Osteocyte (in vitro differentiated cells): ENCODE results near the gene SASS6. TPM values are rescaled to one million over a fixed set of nuclear protein-coding genes. Genes with fewer than 3 reads are reported as not detected.

Source experiments
- DNase-seq: peaks from one replicate; pipeline ENCODE4 v3.0.0; 2021; ENCODE audit warnings: mixed read lengths; ENCODE audit not compliant: unreplicated experiment; ENCODE audit errors: extremely low spot score
- H3K27ac Mint-ChIP-seq: one replicate; pipeline ENCODE4 v1.8.0; 2021; ENCODE audit warnings: mild to moderate bottlenecking, mixed read lengths; ENCODE audit not compliant: unreplicated experiment
- H3K27me3 Mint-ChIP-seq: one replicate; pipeline ENCODE4 v1.8.0; 2021; ENCODE audit warnings: mixed read lengths; ENCODE audit not compliant: unreplicated experiment
- H3K36me3 Mint-ChIP-seq: one replicate; pipeline ENCODE4 v1.8.0; 2021; ENCODE audit warnings: mixed read lengths; ENCODE audit not compliant: unreplicated experiment
- H3K4me1 Mint-ChIP-seq: one replicate; pipeline ENCODE4 v1.8.0; 2021; ENCODE audit warnings: mixed read lengths; ENCODE audit not compliant: unreplicated experiment
- H3K4me3 Mint-ChIP-seq: one replicate; pipeline ENCODE4 v1.8.0; 2021; ENCODE audit warnings: mild to moderate bottlenecking, moderate library complexity, mixed read lengths; ENCODE audit not compliant: unreplicated experiment
- H3K9me3 Mint-ChIP-seq: one replicate; pipeline ENCODE4 v1.8.0; 2021; ENCODE audit warnings: mixed read lengths; ENCODE audit not compliant: unreplicated experiment
- total RNA-seq: library from RNA; stranded (reverse); gene quantifications from 2 replicates; pipeline ENCODE4 v1.2.1, GENCODE V29; 2021
- TF ChIP-seq, protein P1 (sequence below): fragments of 200-600 bp; sonication (generic); IDR thresholded peaks from 2 replicates; pipeline ENCODE4 v1.5.0; 2021; ENCODE audit warnings: antibody characterized with exemption, mild to moderate bottlenecking, moderate library complexity

SASS6 gene
- total RNA-seq, 1 donor from 2014 or later, result 3.2 TPM

DNA sequence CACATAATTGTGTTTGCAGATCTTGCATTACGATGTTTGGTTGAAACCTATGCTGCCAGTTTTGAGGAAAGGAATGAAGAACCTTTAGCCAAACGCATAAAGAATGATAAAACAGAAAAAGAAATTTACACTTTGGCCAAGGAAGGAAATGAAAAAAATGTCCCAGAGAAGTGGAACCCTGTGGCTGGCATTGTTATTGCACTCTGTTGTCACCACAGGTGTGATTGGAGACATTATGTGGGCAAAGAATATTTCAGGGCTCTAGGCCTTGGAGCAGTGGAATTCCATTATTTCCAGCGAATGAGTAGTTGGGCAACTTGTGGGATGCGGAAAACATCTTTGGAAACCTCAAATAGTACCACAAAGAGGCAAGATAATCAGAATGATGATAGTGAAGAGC lies 15.1 kb upstream of the SASS6 start:
- no peak overlapping the region for H3K4me3 Mint-ChIP-seq
- H3K27ac Mint-ChIP-seq, result no peak overlapping the region
- peaks cover 35% of the 10 kb centered on the region for H3K36me3 Mint-ChIP-seq
- TF ChIP-seq, protein P1, sequence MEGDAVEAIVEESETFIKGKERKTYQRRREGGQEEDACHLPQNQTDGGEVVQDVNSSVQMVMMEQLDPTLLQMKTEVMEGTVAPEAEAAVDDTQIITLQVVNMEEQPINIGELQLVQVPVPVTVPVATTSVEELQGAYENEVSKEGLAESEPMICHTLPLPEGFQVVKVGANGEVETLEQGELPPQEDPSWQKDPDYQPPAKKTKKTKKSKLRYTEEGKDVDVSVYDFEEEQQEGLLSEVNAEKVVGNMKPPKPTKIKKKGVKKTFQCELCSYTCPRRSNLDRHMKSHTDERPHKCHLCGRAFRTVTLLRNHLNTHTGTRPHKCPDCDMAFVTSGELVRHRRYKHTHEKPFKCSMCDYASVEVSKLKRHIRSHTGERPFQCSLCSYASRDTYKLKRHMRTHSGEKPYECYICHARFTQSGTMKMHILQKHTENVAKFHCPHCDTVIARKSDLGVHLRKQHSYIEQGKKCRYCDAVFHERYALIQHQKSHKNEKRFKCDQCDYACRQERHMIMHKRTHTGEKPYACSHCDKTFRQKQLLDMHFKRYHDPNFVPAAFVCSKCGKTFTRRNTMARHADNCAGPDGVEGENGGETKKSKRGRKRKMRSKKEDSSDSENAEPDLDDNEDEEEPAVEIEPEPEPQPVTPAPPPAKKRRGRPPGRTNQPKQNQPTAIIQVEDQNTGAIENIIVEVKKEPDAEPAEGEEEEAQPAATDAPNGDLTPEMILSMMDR, result no peak
- H3K4me1 Mint-ChIP-seq, result no peaks in the 10 kb centered on the region
- no peaks in the 10 kb centered on the region for H3K27me3 Mint-ChIP-seq
- H3K9me3 Mint-ChIP-seq, result no peaks in the 10 kb centered on the region
- no peak for DNase-seq

DNA sequence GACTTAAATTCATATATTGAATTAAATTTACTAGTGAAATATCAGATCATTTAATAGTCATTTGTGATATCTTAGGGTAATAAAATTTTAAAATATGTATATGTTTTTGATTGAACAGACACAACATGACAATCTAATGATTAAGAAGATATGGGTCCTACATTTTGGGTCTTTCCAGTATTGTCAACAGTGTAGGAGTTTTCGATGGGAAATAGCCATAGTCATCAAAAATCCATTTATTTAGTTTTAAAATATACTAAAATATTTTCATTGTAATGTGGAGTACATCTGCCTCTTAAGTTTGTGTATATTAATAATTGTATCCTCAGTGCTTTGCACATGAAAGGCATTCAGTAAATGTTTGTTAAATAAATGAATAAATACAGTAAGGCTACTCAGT lies 14.2 kb upstream of the SASS6 start:
- DNase-seq, result no peak
- H3K9me3 Mint-ChIP-seq, result no peaks in the 10 kb centered on the region
- H3K27ac Mint-ChIP-seq, result no peak overlapping the region
- H3K27me3 Mint-ChIP-seq, result no peaks in the 10 kb centered on the region
- H3K36me3 Mint-ChIP-seq, result peaks cover 40% of the 10 kb centered on the region
- no peaks in the 10 kb centered on the region for H3K4me1 Mint-ChIP-seq
- TF ChIP-seq, protein P1, result no peak
- no peak overlapping the region for H3K4me3 Mint-ChIP-seq

GRCh38 chr1:100145116-100145515 lies 12.4 kb upstream of the SASS6 start:
- Mint-ChIP-seq H3K27ac (no peak overlapping the region), H3K27me3 (no peaks in the 10 kb centered on the region), H3K4me1 (no peaks in the 10 kb centered on the region), H3K9me3 (no peaks in the 10 kb centered on the region), H3K36me3 (peaks cover 53% of the 10 kb centered on the region), H3K4me3 (no peak overlapping the region)
- DNase-seq, result no peak
- TF ChIP-seq, protein P1, result no peak

- Mint-ChIP-seq H3K9me3 (no peaks in the 10 kb centered on the region), H3K4me3 (no peak overlapping the region), H3K27ac (no peak overlapping the region), H3K36me3 (peaks cover 58% of the 10 kb centered on the region), H3K4me1 (no peaks in the 10 kb centered on the region), H3K27me3 (no peaks in the 10 kb centered on the region)
- DNase-seq, result no peak
- TF ChIP-seq, protein P1, result no peak
Measured at GRCh38 chr1:100142343-100142742, 9.6 kb upstream of the SASS6 start.

DNA sequence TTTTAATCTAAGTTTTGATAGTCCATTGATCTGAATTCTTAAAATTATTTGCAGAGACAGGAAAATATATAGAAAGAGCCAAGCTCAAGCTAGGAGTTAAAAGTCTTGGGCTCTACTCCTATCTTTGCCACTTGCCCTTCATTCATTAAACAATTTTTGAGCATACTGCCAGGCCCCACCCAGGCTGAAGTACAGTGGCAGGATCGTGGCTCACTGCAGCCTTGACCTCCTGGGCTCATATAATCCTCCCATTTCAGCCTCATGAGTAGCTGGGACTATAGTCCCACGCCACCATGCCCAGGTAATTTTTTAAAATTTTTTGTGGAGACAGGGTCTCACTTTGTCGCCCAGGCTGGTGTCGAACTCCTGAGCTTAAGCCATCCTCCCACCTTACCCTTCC lies 8.5 kb upstream of the SASS6 start:
- H3K4me1 Mint-ChIP-seq, result no peaks in the 10 kb centered on the region
- no peak overlapping the region for H3K27ac Mint-ChIP-seq
- H3K9me3 Mint-ChIP-seq, result no peaks in the 10 kb centered on the region
- H3K4me3 Mint-ChIP-seq, result no peak overlapping the region
- no peak for DNase-seq
- TF ChIP-seq, protein P1, result no peak
- peaks cover 55% of the 10 kb centered on the region for H3K36me3 Mint-ChIP-seq
- no peaks in the 10 kb centered on the region for H3K27me3 Mint-ChIP-seq
